HL-60/S4 (cell line): ENCODE measurements around the gene RCL1.
"Not testable (repeated sequence)": the region's sequence is repeated elsewhere in the genome, so short reads cannot be mapped to it uniquely, and the experiment has no call there.

Experiments used
- in situ Hi-C: fragments of 300-500 bp; cut with MboI; formaldehyde crosslinking; loops from 2 replicates; pipeline ENCODE4 v1.14.3; 2022; ENCODE audit warnings: low sequenced_read_pairs

Gene RCL1

GRCh38 chr9:4792572-4793458, at the start of gene RCL1:
RCL1 (plus strand) TSS chr9:4792944; CDS start chr9:4793092, 148 bp downstream.
- in situ Hi-C loops: no loop called here

GRCh38 chr9:4743131-4743875, 49.4 kb upstream of the RCL1 start:
- in situ Hi-C loops: loop anchor here (10.0 kb wide), 1 partner anchor 851 kb away; no protein-coding TSS in a partner anchor

GRCh38 chr9:4746278-4747030, 46.3 kb upstream of the RCL1 start:
- in situ Hi-C loops: loop anchor here (10.0 kb wide), 1 partner anchor 848 kb away; no protein-coding TSS in a partner anchor

GRCh38 chr9:4748612-4749011, 44.1 kb upstream of the RCL1 start:
- in situ Hi-C loops: loop anchor here (10.0 kb wide), 1 partner anchor 846 kb away; no protein-coding TSS in a partner anchor

GRCh38 chr9:4750023-4750673, 42.6 kb upstream of the RCL1 start:
- in situ Hi-C loops: loop anchor here (10.0 kb wide), 1 partner anchor 685 kb away; the partner anchor contains the start of gene PLGRKT

GRCh38 chr9:4754530-4754929, 38.2 kb upstream of the RCL1 start:
- in situ Hi-C loops: loop anchor here (10.0 kb wide), 1 partner anchor 680 kb away; the partner anchor contains the start of gene PLGRKT

GRCh38 chr9:4755026-4755609, 37.6 kb upstream of the RCL1 start:
- in situ Hi-C loops: loop anchor here (10.0 kb wide), 1 partner anchor 680 kb away; the partner anchor contains the start of gene PLGRKT

- in situ Hi-C loops: loop anchor here (10.0 kb wide), 1 partner anchor 678 kb away; the partner anchor contains the start of gene PLGRKT
Observed at GRCh38 chr9:4756420-4756819, 36.3 kb upstream of the RCL1 start.

GRCh38 chr9:4760122-4760521, 32.6 kb upstream of the RCL1 start:
- in situ Hi-C loops: loop anchor here (10.0 kb wide), 1 partner anchor 225 kb away; the partner anchor contains the start of gene JAK2

- in situ Hi-C loops: loop anchor here (10.0 kb wide), 1 partner anchor 223 kb away; the partner anchor contains the start of gene JAK2
Observed at GRCh38 chr9:4762108-4762885, 30.4 kb upstream of the RCL1 start.

- in situ Hi-C loops: loop anchor here (10.0 kb wide), 1 partner anchor 222 kb away; the partner anchor contains the start of gene JAK2
Observed at GRCh38 chr9:4762886-4763541, 29.7 kb upstream of the RCL1 start.

- in situ Hi-C loops: loop anchor here (10.0 kb wide), 1 partner anchor 221 kb away; the partner anchor contains the start of gene JAK2
Observed at GRCh38 chr9:4764033-4764432, 28.7 kb upstream of the RCL1 start.

- in situ Hi-C loops: loop anchor here (10.0 kb wide), 1 partner anchor 216 kb away; the partner anchor contains the start of gene JAK2
Observed at GRCh38 chr9:4768681-4769080, 24.1 kb upstream of the RCL1 start.

GRCh38 chr9:4769321-4770080, 23.2 kb upstream of the RCL1 start:
- in situ Hi-C loops: loop anchor here (10.0 kb wide), 1 partner anchor 215 kb away; the partner anchor contains the start of gene JAK2

- in situ Hi-C loops: no loop called here
Observed at GRCh38 chr9:4771788-4772187, 21.0 kb upstream of the RCL1 start.

GRCh38 chr9:4774209-4774608, 18.5 kb upstream of the RCL1 start:
- in situ Hi-C loops: no loop called here

- in situ Hi-C loops: not testable (repeated sequence)
Observed at GRCh38 chr9:4774958-4775357, 17.8 kb upstream of the RCL1 start.
